HepG2 (cell line): Measurements from ENCODE around the gene ZC3H18. TPM values are rescaled to one million over a fixed set of nuclear protein-coding genes. Genes with fewer than 3 reads are reported as not detected.

Source experiments
- BCL6 ChIP-seq: IDR thresholded peaks from 2 replicates; pipeline ENCODE4 v1.6.1; 2016; ENCODE audit warnings: missing genetic modification reagents, missing compliant biosample characterization
- GLI4 ChIP-seq: sonication (generic); formaldehyde crosslinking; IDR thresholded peaks from 2 replicates; pipeline ENCODE4 v1.5.1; 2020; ENCODE audit warnings: missing genetic modification reagents, mild to moderate bottlenecking, moderate library complexity, borderline replicate concordance
- MBD4 ChIP-seq: IDR thresholded peaks from 2 replicates; pipeline ENCODE4 v1.6.1; 2012; ENCODE audit warnings: low read length, inconsistent platforms, borderline replicate concordance
- MYC ChIP-seq: sonication (generic); formaldehyde crosslinking; IDR thresholded peaks from 2 replicates; pipeline ENCODE4 v1.9.0; 2021; ENCODE audit warnings: missing genetic modification reagents, borderline replicate concordance
- MYNN ChIP-seq: sonication (generic); formaldehyde crosslinking; IDR thresholded peaks from 2 replicates; pipeline ENCODE4 v1.4.0; 2020; ENCODE audit warnings: mild to moderate bottlenecking, low read depth, missing genetic modification reagents
- PCBP1 ChIP-seq: fragments of 200-400 bp; formaldehyde crosslinking; IDR thresholded peaks from 2 replicates; pipeline ENCODE4 v1.6.1; 2017; ENCODE audit warnings: mild to moderate bottlenecking, low read depth, low read length, borderline replicate concordance
- PHF20 ChIP-seq: sonication (generic); formaldehyde crosslinking; IDR thresholded peaks from 2 replicates; pipeline ENCODE4 v1.5.0; 2020; ENCODE audit warnings: mild to moderate bottlenecking, missing genetic modification reagents
- PRMT3 ChIP-seq: sonication (generic); formaldehyde crosslinking; IDR thresholded peaks from 2 replicates; pipeline ENCODE4 v1.8.1; 2022; ENCODE audit warnings: low read depth, mild to moderate bottlenecking, moderate library complexity, missing genetic modification reagents, borderline replicate concordance
- SNAPC5 ChIP-seq: sonication (generic); formaldehyde crosslinking; IDR thresholded peaks from 2 replicates; pipeline ENCODE4 v1.8.1; 2023; ENCODE audit warnings: mild to moderate bottlenecking, missing genetic modification reagents, borderline replicate concordance
- ZBTB34 ChIP-seq: sonication (generic); formaldehyde crosslinking; IDR thresholded peaks from 2 replicates; pipeline ENCODE4 v1.8.0; 2022; ENCODE audit warnings: mild to moderate bottlenecking, missing genetic modification reagents
- ZBTB7A ChIP-seq: sonication (generic); formaldehyde crosslinking; IDR thresholded peaks from 2 replicates; pipeline ENCODE4 v1.8.0; 2022; ENCODE audit warnings: mild to moderate bottlenecking, missing genetic modification reagents
- ZNF142 ChIP-seq: sonication (generic); formaldehyde crosslinking; IDR thresholded peaks from 2 replicates; pipeline ENCODE4 v1.4.0; 2020; ENCODE audit warnings: missing genetic modification reagents
- ZNF256 ChIP-seq: sonication (generic); formaldehyde crosslinking; conservative IDR thresholded peaks from 2 replicates; pipeline ENCODE4 v1.4.0; 2020; ENCODE audit warnings: missing genetic modification reagents
- ZNF547 ChIP-seq: sonication (generic); formaldehyde crosslinking; IDR thresholded peaks from 2 replicates; pipeline ENCODE4 v1.5.1; 2020; ENCODE audit warnings: mild to moderate bottlenecking, missing genetic modification reagents
- ZNF557 ChIP-seq: sonication (generic); formaldehyde crosslinking; IDR thresholded peaks from 2 replicates; pipeline ENCODE4 v1.4.0; 2020; ENCODE audit warnings: missing genetic modification reagents
- ZNF883 ChIP-seq: sonication (generic); formaldehyde crosslinking; IDR thresholded peaks from 2 replicates; pipeline ENCODE4 v1.5.1; 2020; ENCODE audit warnings: mild to moderate bottlenecking, missing genetic modification reagents; ENCODE audit errors: not compliant biosample characterization
- ZUFSP ChIP-seq: sonication (generic); formaldehyde crosslinking; IDR thresholded peaks from 2 replicates; pipeline ENCODE4 v1.9.0; 2021; ENCODE audit warnings: missing genetic modification reagents, mild to moderate bottlenecking, borderline replicate concordance
- polyA plus RNA-seq, 8 experiments: library from polyadenylated mRNA; depleted of rRNA in 3 of 8; stranded (reverse) in 7 of 8; unstranded in 1 of 8; fragments of >200 nt; fragmentation: Illumina TruSeq in 4 of 8; extraction: Trizol in 4 of 8; gene quantifications; 2 replicates each; pipeline versions ENCODE4 v1.2.1 to v1.2.3, GENCODE V29; 2011 to 2016; ENCODE audit warnings: low read depth in 4 of 8, missing spikeins in 1 of 8, mixed read lengths in 1 of 8; ENCODE audit not compliant: insufficient read depth in 1 of 8
- total RNA-seq, 5 experiments: library from RNA; depleted of rRNA; stranded (reverse); fragments of >200 nt; fragmentation: Illumina TruSeq; extraction: Trizol; gene quantifications; 2 replicates each; pipeline ENCODE4 v1.2.3, GENCODE V29; 2016; ENCODE audit warnings: low read depth in 1 of 5
- TF ChIP-seq, protein P1 (sequence below): sonication (generic); formaldehyde crosslinking; IDR thresholded peaks from 2 replicates; pipeline ENCODE4 v1.8.0; 2022; ENCODE audit warnings: mild to moderate bottlenecking, missing genetic modification reagents, moderate library complexity
- TF ChIP-seq, protein P2 (sequence below): IDR thresholded peaks from 2 replicates; pipeline ENCODE4 v1.6.1; 2016; ENCODE audit warnings: low read depth, borderline replicate concordance

ZC3H18 gene
- total and polyA plus RNA-seq, 2 of the 13 experiments (the other 11 are each of a cell fraction or from before 2014, with no cell fraction given): 11.2 to 27.4 TPM

DNA sequence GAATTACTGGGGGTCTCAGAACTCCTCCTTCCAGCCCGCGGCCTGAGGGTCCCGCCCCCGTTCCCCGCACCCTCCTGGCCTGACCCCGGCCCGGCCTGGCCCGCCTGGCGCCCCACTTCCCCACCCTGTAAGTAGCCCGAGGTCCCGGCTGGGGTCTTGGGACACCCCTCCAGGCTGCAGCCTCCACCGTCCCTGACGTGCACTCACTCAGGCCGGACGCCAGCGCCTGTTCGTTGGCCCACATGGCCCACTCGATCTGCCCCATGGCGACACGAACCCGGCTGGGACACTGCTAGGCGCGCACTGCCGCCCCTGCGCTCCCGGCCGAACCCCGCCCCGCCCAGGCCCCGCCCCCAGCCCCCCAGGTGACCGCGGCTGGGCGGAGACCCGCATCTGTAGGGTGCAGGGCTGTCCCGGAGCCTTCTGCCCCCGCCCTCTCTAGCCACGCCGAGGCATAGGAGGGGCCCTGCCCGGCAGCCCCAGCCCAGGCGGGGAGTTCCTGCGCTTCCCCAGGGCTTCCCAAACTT lies 80.6 kb downstream of the ZC3H18 start, which contains the start of gene CYBA (continued):
- 0 out of 2 replicates have a peak, but pooled peaks have one; percentile 6 for TF ChIP-seq ZNF142 (CRISPR knock-in tag)
- peak; percentile 69 for TF ChIP-seq ZNF883
- TF ChIP-seq BCL6: no peak
- peak; percentile 79; the same call in 1 of the 2 replicates for TF ChIP-seq GLI4 (CRISPR knock-in tag)
- TF ChIP-seq, protein P1, sequence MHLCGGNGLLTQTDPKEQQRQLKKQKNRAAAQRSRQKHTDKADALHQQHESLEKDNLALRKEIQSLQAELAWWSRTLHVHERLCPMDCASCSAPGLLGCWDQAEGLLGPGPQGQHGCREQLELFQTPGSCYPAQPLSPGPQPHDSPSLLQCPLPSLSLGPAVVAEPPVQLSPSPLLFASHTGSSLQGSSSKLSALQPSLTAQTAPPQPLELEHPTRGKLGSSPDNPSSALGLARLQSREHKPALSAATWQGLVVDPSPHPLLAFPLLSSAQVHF (CRISPR knock-in tag): peak; percentile 79; the same call in 1 of the 2 replicates
- TF ChIP-seq PHF20 (CRISPR knock-in tag): peak; percentile 49; the same call in 1 of the 2 replicates
- TF ChIP-seq ZNF547 (CRISPR knock-in tag): peak; percentile 12; the same call in 1 of the 2 replicates
- peak; percentile 13; the same call in 1 of the 2 replicates for TF ChIP-seq ZBTB34 (CRISPR knock-in tag)
- peak; percentile 96 for TF ChIP-seq MYC (CRISPR knock-in tag)
- TF ChIP-seq ZNF557: peak; percentile 82
- TF ChIP-seq ZBTB7A: peak; percentile 17; the same call in 1 of the 2 replicates
- peak; percentile 59; the same call in 1 of the 2 replicates for TF ChIP-seq ZNF256 (CRISPR knock-in tag)
- TF ChIP-seq SNAPC5 (CRISPR knock-in tag): no peak; the same call in 1 of the 2 replicates
- no peak for TF ChIP-seq PCBP1
- peak; percentile 49; the same call in 1 of the 2 replicates for TF ChIP-seq PRMT3 (CRISPR knock-in tag)
- no peak for TF ChIP-seq MBD4
- no peak for TF ChIP-seq ZUFSP
- no peak; the same call in 1 of the 2 replicates for TF ChIP-seq MYNN (CRISPR knock-in tag)
- TF ChIP-seq, protein P2, sequence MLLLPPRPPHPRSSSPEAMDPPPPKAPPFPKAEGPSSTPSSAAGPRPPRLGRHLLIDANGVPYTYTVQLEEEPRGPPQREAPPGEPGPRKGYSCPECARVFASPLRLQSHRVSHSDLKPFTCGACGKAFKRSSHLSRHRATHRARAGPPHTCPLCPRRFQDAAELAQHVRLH (CRISPR knock-in tag): no peak
